ENCODE results near the gene PDE8A. TPM values are rescaled to one million over a fixed set of nuclear protein-coding genes. Genes with fewer than 3 reads are reported as not detected.

PDE8A gene
- total and polyA plus RNA-seq, 2 of the 4 experiments (the other 2 are of a cell fraction), result 32.4 to 35.9 TPM

DNA sequence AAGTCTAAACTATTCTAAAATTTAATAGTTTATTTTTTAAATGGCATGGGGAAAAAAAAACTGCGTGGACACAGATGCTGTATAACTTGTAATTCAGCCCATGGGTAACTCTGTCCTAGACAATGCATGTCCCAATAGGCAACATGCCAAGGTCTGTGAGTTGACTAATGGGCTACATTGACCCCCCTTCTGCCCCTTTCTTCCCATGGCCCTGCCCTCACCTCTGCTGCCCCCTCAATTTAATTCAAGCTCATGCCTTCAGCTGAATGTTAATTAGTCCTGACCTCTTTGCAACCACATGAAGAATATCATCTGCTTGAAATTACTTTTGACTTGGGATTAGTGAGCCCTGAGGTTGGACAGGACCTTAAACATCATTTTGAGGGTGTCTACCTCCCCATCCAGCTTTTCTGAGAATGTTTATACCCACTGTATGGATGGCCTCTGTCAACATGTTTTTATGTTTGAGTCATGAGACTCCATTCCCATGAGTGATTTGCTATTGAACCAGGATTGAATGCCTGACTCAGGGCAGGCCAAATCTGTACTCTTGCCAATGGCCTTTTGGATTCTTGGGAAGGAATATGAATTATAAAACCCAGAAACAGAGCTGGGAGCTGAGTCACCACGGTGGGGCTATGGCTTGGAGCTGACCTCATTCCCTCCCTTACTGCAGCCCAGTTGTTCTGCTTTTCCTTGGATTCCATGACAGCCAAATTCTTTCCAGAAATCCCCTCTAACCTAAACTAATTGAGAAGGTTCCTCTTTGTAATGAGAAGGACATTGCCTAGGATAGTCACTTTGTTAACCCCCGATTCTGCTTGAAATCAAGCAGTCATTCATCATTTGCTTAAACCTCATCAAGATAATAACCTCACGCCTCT is 33.5 kb upstream of the PDE8A start:
- DNase-seq (peak; percentile 96), ATAC-seq (ENCODE audit: low read depth) (peak; percentile 92)
- dilution Hi-C loops (cut with HindIII; ENCODE audit: low sequenced_read_pairs, unreplicated experiment), result no loop called here
- Histone ChIP-seq H2BK15ac (ENCODE audit: low read depth, low read length) (0 out of 3 replicates have a peak overlapping the region, but pooled peaks have one; percentile 1), H4K91ac (ENCODE audit: insufficient read depth, low read depth, low read length) (no peak overlapping the region), H3K4ac (ENCODE audit: low read depth, low read length) (peak overlapping the region; percentile 46; the same call in 1 of the 2 replicates), H2AK5ac (ENCODE audit: low read depth, low read length) (peak overlapping the region; percentile 46; the same call in 1 of the 2 replicates), H3K9ac (ENCODE audit: low read depth, low read length) (no peak overlapping the region), H2BK5ac (ENCODE audit: low read depth, low read length, poor library complexity, severe bottlenecking) (peak overlapping the region; percentile 42), H3K4me1 (ENCODE audit: control insufficient read depth, insufficient read depth, low read length) (peaks cover 8% of the 10 kb centered on the region; the same call in 1 of the 2 replicates), H3K14ac (replicated peaks; ENCODE audit: low read depth, low read length) (peak overlapping the region; percentile 36), H3K4me3 (ENCODE audit: insufficient read depth, low read depth, low read length) (no peak overlapping the region), H4K5ac (ENCODE audit: low read depth, low read length) (no peak overlapping the region), H2AK9ac (replicated peaks; ENCODE audit: low read depth, low read length, poor library complexity) (peak overlapping the region; percentile 38), H2BK120ac (ENCODE audit: low read depth, low read length) (peak overlapping the region; percentile 56), H3K27ac (ENCODE audit: insufficient read depth, low read length) (peak overlapping the region; percentile 24; the same call in 1 of the 2 replicates), H3K9me1 (ENCODE audit: insufficient read depth, low read length) (peaks cover 19% of the 10 kb centered on the region), H2AFZ (replicated peaks; ENCODE audit: low read length, poor library complexity) (peak overlapping the region; percentile 33), H3K23ac (ENCODE audit: low read depth, low read length) (peak overlapping the region; percentile 57; the same call in 1 of the 2 replicates), H3K9me3 (ENCODE audit: control insufficient read depth, insufficient read depth, low read length) (no peaks in the 10 kb centered on the region), H4K8ac (ENCODE audit: low read depth in 2 of 2, low read length in 2 of 2) (peak overlapping the region in 1 of 2 experiments; percentile 34; a peak in 2 of 4 replicates), H3K18ac (ENCODE audit: low read depth, low read length) (no peak overlapping the region), H4K20me1 (ENCODE audit: insufficient read depth, low read length) (no peaks in the 10 kb centered on the region), H3K79me1 (ENCODE audit: low read depth in 1 of 2, low read length in 2 of 2) (peaks cover 0 to 2% of the 10 kb centered on the region in 2 experiments; a peak in 1 of 4 replicates), H3K27me3 (ENCODE audit: control insufficient read depth, insufficient read depth, low read length) (no peaks in the 10 kb centered on the region), H3K56ac (ENCODE audit: extremely low read depth, insufficient read depth, low read length) (no peak overlapping the region), H3K4me2 (ENCODE audit: low read depth, low read length) (peak overlapping the region; percentile 24; the same call in 1 of the 2 replicates), H2BK20ac (ENCODE audit: low read depth, low read length) (peak overlapping the region; percentile 66), H3K36me3 (ENCODE audit: control insufficient read depth, insufficient read depth, low read length) (no peaks in the 10 kb centered on the region)
- ChIA-PET POLR2A (ENCODE audit: unreplicated experiment) (no interaction called here), CTCF (interaction anchor here (0.8 to 1.4 kb wide), 2 partner anchors 20 to 96 kb away, joined by 3 to 4 read pairs; no protein-coding TSS in a partner anchor)
- intact Hi-C loops (cut with micrococcal nuclease), result no loop called here
- TF ChIP-seq FOS (IDR thresholded peaks at IDR 0.05; ENCODE audit: low read depth, low read length) (peak; percentile 53; the same call in 1 of the 2 replicates), NFE2L2 (IDR thresholded peaks at IDR 0.05; ENCODE audit: low read depth, low read length) (peak; percentile 25; the same call in 1 of the 2 replicates), POLR2A (IDR thresholded peaks at IDR 0.05; ENCODE audit: low read depth, low read length) (no peak), RAD21 (IDR thresholded peaks at IDR 0.05; ENCODE audit: low read length) (no peak), MAFK (IDR thresholded peaks at IDR 0.05; ENCODE audit: low read depth, low read length) (peak; percentile 20; the same call in 1 of the 2 replicates), BHLHE40 (IDR thresholded peaks at IDR 0.05; ENCODE audit: low read depth, low read length) (peak; percentile 23; the same call in 1 of the 2 replicates), RCOR1 (IDR thresholded peaks at IDR 0.05; ENCODE audit: insufficient replicate concordance, low read length) (peak; percentile 97), MAZ (IDR thresholded peaks at IDR 0.05; ENCODE audit: borderline replicate concordance, low read depth, low read length) (peak; percentile 62; the same call in 1 of the 2 replicates), USF2 (IDR thresholded peaks at IDR 0.05; ENCODE audit: low read depth, low read length) (no peak), SMC3 (IDR thresholded peaks at IDR 0.05; ENCODE audit: low read depth, low read length) (0 out of 2 replicates have a peak, but pooled peaks have one; percentile 1), MXI1 (IDR thresholded peaks at IDR 0.05; ENCODE audit: borderline replicate concordance, low read depth, low read length) (no peak)
- WGBS, 2 experiments (ENCODE audit: extremely low coverage in 2 of 2, insufficient read length in 1 of 2), result no CpG with 5 or more reads among the region's 4 CpGs
- no TSS peak for BruUV-seq (replicated peaks)
- in situ Hi-C loops (cut with MboI; ENCODE audit: low sequenced_read_pairs), result no loop called here
